HG02798 (cell line): ENCODE results near the gene MED29.
A peak's percentile ranks its signal among the peaks of the same experiment; 100 is the strongest.

Source experiments
- ATAC-seq: cut with Tn5 transposase; IDR thresholded peaks from one replicate; pipeline ENCODE4 v1.9.1; 2021; ENCODE audit warnings: mild to moderate bottlenecking; ENCODE audit not compliant: unreplicated experiment, poor library complexity

Gene MED29

DNA sequence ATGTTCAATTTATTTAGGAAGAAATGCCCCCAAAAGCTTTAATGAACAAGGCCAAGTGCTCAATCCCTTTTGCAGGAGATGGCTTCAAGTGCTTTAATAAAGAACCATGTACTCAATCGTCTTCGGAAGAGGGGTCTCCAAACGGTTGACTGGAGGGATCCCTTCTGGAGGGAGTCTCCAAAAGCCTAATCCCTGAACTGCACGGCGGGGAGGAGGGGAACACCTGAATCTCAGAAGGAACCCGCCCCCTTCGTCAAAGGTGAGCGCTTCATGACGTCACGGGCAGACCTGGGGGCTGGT lies 777 bp upstream of the MED29 start:
- no peak for ATAC-seq

DNA sequence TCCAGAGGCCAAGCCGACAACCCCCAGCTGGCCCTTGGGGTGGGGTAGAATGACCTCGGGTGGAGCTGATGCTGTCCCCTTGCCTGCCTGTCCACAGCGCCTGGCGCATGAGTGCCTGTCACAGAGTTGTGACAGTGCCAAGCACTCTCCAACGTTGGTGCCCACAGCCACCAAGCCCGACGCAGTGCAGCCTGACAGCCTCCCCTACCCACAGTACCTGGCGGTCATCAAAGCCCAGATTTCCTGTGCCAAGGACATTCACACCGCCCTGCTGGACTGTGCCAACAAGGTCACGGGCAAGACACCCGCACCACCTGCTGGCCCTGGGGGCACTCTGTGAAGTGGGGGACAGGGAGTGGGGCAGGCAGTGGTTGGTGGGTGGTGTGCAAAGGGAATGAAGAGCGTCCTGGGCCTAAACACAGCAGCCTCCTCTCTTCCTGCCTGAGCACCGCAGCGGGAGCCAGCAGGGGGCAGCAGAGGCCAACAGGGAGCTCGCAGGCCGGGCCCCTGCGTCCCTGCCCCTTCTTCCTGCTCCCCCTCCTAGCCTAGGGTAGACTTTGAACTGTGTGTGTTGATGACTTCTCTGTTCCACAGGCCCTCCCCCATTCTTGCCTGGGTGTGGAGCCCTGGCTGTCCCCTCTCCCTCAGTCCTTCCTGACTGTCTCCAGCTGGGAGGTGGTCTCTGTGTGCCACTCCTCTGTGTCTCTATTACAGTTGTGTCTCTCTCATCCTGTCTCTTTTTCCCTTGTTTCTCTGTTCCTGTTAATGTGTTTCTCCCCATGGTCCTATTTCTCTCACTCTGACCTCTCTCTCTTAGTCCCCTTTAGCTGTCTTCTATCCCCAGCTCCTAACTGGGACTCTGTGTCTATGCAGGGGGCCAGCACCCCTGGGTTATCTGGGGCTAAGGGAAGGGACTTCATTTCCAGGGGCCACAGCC lies 6.5 kb downstream of the MED29 start:
- peak; percentile 38 for ATAC-seq

DNA sequence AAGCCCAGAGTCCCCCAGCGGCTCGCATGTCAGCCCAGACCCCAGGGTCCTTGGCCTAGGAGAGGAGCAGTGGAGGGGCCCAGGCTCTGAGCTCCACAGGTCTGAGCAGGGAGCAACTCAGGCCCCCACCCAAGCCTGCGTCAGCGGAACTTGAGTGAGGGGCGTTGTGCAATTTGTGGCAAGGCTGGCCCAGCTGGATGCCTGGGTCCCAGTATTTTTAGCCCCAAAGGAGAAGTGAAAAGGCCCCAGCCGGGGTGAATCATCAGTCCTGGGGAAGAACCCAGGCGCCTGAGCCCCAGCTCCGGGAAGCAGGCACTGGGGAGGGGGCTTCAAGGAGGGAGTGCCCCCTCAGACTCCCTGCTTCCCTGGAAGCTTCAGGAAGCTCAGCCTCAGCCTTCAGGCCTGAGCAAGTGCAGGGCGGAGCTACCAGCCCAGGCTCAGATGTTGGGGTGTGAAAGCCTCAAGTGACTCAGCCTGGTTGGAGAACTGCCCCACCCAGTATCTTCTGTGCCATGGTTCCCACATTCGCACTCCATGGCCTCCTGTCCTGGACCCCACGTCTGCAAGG lies 7.2 kb downstream of the MED29 start:
- no peak for ATAC-seq

DNA sequence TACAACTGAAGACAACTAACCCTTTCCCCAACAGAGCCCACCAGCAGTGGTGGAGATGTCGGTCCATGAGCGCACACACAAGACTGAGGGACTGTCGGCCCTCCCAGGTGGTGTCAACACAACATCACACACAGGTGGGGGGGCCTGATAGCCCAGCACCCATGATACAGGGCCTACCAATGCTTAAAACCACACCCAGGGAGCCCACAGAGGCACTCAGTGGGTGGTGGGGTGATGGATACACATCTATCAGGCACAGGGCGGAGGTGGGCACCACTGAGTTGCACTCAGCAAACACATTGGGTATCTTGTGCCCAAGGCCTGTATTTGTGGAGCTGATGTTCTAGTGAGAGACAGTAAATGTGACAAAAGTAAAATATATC lies 8.5 kb downstream of the MED29 start:
- no peak for ATAC-seq

GRCh38 chr19:39400061-39400460 lies 8.9 kb downstream of the MED29 start:
- no peak for ATAC-seq

- no peak for ATAC-seq
Observed at GRCh38 chr19:39401070-39401548, 9.9 kb downstream of the MED29 start.

DNA sequence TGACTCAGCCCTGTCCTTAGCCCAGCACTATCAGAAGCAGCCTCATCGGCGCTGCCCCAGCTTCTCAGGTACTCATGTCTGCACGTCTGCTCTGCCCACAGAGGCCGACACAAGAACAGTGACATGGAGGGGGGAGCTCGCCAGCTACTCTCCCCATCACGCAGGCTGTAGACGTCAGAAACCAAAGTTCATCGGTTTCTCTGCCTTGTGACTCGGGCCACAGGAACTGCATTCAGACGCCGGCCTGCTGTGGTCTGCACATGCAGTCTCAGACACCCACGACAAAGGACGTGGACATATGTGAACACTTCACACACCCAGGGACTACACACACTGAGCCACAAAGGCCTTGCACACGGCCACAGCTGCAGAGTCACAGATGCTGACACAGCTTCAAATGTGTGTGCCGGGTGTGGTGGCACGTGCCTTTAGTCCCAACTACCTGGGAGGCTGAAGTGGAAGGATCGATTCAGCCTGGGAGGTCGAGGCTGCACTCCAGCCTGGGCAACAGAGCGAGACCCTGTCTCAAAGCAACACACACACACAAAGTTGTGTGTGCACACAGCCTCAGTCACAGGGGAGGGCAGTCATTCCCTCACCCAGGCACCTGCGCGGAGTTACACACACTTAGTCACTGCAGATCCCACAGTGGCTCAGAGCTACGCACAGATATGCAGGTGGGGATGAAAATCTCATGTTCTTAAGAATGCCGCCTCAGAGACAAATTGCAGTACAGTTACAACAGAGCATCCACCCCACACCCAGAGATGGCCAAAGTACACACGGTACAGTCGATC lies 10.6 kb downstream of the MED29 start:
- peak; percentile 26 for ATAC-seq

DNA sequence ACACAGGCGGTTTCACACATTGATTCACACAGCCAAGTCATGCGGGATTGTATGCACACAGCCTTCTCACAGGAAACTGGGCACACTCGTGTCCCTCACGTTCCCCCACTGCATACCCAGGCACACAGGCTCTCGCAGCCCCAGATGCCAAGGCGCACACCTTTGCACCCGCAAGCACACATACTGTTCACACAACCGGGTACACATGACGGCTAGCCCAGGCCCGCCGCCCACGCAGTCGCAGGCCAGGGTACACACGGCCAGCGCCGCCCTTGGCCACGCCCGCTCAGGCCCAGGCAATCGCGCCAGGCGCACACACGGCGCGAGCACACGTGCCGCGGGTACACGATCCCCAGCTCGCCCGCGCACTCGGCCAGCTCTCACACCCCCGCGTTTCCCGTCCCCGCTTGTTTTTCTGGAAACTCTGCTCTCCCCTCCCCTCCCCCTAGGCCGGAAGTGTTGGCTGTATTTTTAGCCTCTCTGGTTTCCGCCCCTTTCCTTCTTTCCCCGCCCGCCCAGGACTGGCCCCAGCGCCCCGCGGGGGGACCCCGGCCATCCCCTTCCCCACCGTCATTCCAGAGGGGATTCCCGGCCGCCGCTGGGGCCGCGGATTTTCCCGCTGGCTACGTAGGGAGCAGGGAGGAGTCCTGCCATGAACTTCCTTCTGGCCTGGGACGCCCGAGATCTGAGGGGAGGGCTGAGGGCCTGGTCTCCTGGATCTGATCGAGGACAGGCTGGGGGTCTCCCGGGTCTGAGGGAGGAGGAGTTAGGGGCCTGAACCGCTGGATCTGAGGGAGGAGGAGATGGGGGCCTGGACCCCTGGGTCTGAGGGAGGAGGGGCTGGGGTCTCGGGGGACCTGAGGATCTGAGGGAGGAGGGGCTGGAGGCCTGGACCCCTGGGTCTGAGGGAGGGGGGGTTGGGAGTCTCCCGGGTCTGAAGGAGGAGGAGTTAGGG lies 11.4 kb downstream of the MED29 start:
- ATAC-seq: peak; percentile 33

DNA sequence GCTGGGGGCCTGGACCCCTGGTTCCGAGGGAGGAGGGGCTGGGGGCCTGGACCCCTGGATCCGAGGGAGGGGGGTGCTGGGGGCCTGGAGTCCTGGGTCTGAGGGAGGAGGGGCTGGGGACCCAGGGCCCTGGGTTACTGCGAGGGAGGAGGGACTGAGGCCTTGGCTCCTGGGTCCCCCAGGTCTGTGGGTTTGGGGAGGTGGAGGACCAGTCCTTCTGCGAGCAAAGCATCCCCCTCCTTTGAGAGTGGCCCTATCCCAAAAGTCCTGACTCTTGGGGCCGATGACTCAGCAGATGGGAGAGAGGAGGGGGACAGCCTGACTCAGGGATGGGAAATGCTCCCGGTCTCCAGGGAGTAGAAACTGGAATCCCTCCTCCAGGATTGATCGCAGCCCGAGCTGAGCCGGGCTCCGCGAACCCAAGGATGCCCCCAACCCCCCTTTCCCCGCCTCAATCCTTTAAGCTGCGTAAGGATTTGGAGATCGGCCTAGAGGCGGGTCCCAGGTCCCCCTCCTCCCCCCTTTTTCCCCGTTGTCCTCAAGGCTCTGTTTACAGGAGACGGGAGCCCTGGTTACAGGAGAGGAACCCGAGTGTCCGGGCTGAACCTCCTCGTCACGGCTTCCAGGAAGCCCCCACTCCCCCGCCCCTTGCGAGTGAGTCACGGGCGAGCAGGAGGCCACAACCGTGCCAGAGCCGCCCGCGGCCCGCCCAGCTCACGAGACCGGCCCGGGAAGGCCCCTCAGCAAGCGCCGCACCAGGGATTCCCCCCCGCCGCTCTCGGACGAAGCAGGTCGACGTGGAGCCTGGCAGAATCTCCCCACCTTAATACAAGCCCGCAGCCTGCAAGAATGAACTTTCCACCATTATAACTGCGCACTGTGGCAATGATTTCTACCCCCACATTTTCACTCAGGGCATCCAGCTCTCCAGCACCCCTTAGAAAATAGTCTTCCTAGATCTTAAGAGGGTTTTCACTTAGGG lies 12.4 kb downstream of the MED29 start:
- ATAC-seq: peak; percentile 23

- no peak for ATAC-seq
Observed at GRCh38 chr19:39405261-39405957, 14.2 kb downstream of the MED29 start.

- no peak for ATAC-seq
Observed at GRCh38 chr19:39405958-39406655, 14.9 kb downstream of the MED29 start.

DNA sequence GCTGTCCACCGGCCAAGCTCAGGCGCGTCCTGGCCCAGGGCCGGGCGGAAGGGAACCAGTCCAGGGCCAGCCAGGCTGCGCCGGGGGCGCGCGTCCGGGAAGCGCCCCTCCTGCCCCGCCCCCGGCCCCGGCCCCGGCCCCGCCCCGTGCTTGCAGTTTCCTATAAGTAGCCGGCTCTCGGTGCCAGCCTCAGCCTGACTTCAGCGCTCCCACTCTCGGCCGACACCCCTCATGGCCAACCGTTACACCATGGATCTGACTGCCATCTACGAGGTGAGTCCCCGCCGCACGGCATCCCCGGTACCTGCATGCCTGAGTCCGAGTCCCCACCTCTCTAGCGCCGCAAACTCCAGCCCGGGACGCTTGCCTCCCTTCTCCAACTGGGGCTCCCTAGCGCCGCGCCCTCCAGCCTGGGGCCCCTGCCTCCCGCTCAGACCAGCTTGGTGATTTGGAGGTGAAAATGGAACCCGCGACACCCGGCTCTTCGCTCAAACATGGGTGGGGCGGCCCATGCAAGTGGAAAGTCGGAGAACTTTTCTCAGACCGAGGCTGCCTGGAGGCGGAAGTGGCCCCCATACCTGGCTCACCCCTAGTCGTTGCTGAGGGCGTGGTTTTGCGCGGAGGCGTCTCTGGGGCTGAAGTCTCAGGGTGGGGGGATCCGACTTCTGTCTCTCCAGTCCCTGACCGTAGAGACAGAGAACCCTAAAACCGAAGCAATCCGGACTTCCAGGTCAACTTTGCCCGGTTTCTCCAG lies 15.7 kb downstream of the MED29 start, which contains the start of gene ZFP36:
Gene ZFP36, plus strand, starts transcription at position 192 of the 754 bp plus-strand sequence. Its CDS starts 58 bp downstream, at position 250.
- ATAC-seq: peak; percentile 23

DNA sequence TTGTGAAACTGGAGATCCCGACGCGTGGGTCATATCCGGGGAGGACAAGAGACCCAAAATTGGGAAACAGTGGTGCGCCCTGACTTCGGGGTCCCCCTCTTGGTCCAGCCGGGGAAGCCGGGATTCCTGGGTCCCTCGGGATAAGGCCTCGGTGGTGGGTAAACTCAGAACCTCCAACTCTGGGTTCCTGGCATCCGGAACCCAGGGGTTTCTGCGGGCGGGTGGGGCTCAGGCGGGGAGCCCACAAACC lies 16.2 kb downstream of the MED29 start:
- ATAC-seq: no peak

GRCh38 chr19:39407660-39408391 lies 16.6 kb downstream of the MED29 start:
- ATAC-seq: no peak

GRCh38 chr19:39408392-39409207 lies 17.4 kb downstream of the MED29 start:
- no peak for ATAC-seq
